ENCODE measurements around the gene CAPN10. TPM values are rescaled to one million over a fixed set of nuclear protein-coding genes. Genes with fewer than 3 reads are reported as not detected.

The CAPN10 gene
- total RNA-seq, 4 donors from 2014 or later = 28.0 to 66.3 (median 54.8) TPM

GRCh38 chr2:240630771-240631547 lies 44.4 kb downstream of the CAPN10 start:
- 94 to 95% methylated on average over 19 of the region's 21 CpGs for WGBS, 2 donors
- Histone ChIP-seq H3K27ac (no peak overlapping the region), H3K4me1 (peaks cover 0 to 4% (median 0%) of the 10 kb centered on the region in 4 donors), H3K36me3 (peaks cover 0 to 12% (median 0%) of the 10 kb centered on the region in 3 donors), H3K4me3 (no peak overlapping the region), H3K27me3 (no peaks in the 10 kb centered on the region), H3K9me3 (peaks cover 0 to 17% (median 0%) of the 10 kb centered on the region in 4 donors)
- no peak for DNase-seq (ENCODE audit: low spot score in 2 of 2)
- TF ChIP-seq EP300 (IDR thresholded peaks at IDR 0.05) = no peak
- no peak for TF ChIP-seq POLR2A (IDR thresholded peaks at IDR 0.05)
- TF ChIP-seq CTCF (IDR thresholded peaks at IDR 0.05) = no peak

- Histone ChIP-seq H3K9me3 (peaks cover 0 to 17% (median 0%) of the 10 kb centered on the region in 4 donors), H3K27ac (no peak overlapping the region), H3K4me1 (peaks cover 0 to 4% (median under 1%) of the 10 kb centered on the region in 4 donors), H3K27me3 (no peaks in the 10 kb centered on the region), H3K36me3 (peaks cover 0 to 12% (median 0%) of the 10 kb centered on the region in 3 donors), H3K4me3 (no peak overlapping the region)
- WGBS, 2 donors = 83 to 89% methylated on average over 6 to 8 of the region's 11 CpGs
- no peak for DNase-seq (ENCODE audit: low spot score in 2 of 2)
- TF ChIP-seq EP300 (IDR thresholded peaks at IDR 0.05) (no peak), POLR2A (IDR thresholded peaks at IDR 0.05) (no peak), CTCF (IDR thresholded peaks at IDR 0.05) (no peak)
Measured at GRCh38 chr2:240631548-240632305, 45.2 kb downstream of the CAPN10 start.

- Histone ChIP-seq H3K36me3 (peaks cover 0 to 12% (median 0%) of the 10 kb centered on the region in 3 donors), H3K9me3 (peaks cover 0 to 17% (median 0%) of the 10 kb centered on the region in 4 donors), H3K4me1 (peaks cover 0 to 7% (median 0%) of the 10 kb centered on the region in 4 donors), H3K27ac (no peak overlapping the region), H3K4me3 (no peak overlapping the region), H3K27me3 (no peaks in the 10 kb centered on the region)
- WGBS, 2 donors = 100% methylated on average over 1 of the region's 1 CpG
- DNase-seq (ENCODE audit: low spot score in 2 of 2) = no peak
- TF ChIP-seq POLR2A (IDR thresholded peaks at IDR 0.05) (no peak), EP300 (IDR thresholded peaks at IDR 0.05) (no peak), CTCF (IDR thresholded peaks at IDR 0.05) (no peak)
Measured at GRCh38 chr2:240632306-240632721, 45.8 kb downstream of the CAPN10 start.

- Histone ChIP-seq H3K9me3 (peaks cover 0 to 17% (median 0%) of the 10 kb centered on the region in 4 donors), H3K27me3 (no peaks in the 10 kb centered on the region), H3K4me3 (no peak overlapping the region), H3K4me1 (peaks cover 0 to 28% (median 0%) of the 10 kb centered on the region in 4 donors), H3K27ac (no peak overlapping the region), H3K36me3 (peaks cover 0 to 5% (median 0%) of the 10 kb centered on the region in 3 donors)
- DNase-seq (ENCODE audit: low spot score in 2 of 2) = no peak
- no peak for TF ChIP-seq CTCF (IDR thresholded peaks at IDR 0.05)
- TF ChIP-seq EP300 (IDR thresholded peaks at IDR 0.05) = no peak
- no peak for TF ChIP-seq POLR2A (IDR thresholded peaks at IDR 0.05)
- WGBS, 2 donors = 83 to 84% methylated on average over 3 to 5 of the region's 6 CpGs
Measured at GRCh38 chr2:240635121-240635997, 48.8 kb downstream of the CAPN10 start.

Data from tibial nerve (tissue), 4 donors.